ENCODE results near the gene FANCC. TPM values are rescaled to one million over a fixed set of nuclear protein-coding genes. Genes with fewer than 3 reads are reported as not detected.

Gene FANCC
- total RNA-seq, 2 donors from 2014 or later, result 10.5 to 23.6 TPM

GRCh38 chr9:95080961-95081647, 236.4 kb downstream of the FANCC start:
- no peak for DNase-seq
- no peak overlapping the region for H3K4me3 ChIP-seq
- H3K4me1 ChIP-seq, result peaks cover 11% of the 10 kb centered on the region
- H3K36me3 ChIP-seq, result peaks cover 4% of the 10 kb centered on the region
- no peaks in the 10 kb centered on the region for H3K27me3 ChIP-seq
- intact Hi-C loops (cut with DNase I), result no loop called here
- no peak overlapping the region for H3K9ac ChIP-seq (ENCODE audit: low read depth in 2 of 2, low read length in 2 of 2)
- TF ChIP-seq, protein P1, sequence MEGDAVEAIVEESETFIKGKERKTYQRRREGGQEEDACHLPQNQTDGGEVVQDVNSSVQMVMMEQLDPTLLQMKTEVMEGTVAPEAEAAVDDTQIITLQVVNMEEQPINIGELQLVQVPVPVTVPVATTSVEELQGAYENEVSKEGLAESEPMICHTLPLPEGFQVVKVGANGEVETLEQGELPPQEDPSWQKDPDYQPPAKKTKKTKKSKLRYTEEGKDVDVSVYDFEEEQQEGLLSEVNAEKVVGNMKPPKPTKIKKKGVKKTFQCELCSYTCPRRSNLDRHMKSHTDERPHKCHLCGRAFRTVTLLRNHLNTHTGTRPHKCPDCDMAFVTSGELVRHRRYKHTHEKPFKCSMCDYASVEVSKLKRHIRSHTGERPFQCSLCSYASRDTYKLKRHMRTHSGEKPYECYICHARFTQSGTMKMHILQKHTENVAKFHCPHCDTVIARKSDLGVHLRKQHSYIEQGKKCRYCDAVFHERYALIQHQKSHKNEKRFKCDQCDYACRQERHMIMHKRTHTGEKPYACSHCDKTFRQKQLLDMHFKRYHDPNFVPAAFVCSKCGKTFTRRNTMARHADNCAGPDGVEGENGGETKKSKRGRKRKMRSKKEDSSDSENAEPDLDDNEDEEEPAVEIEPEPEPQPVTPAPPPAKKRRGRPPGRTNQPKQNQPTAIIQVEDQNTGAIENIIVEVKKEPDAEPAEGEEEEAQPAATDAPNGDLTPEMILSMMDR (IDR thresholded peaks at IDR 0.05), result no peak
- H3K27ac ChIP-seq, result no peak overlapping the region
- no peaks in the 10 kb centered on the region for H3K9me3 ChIP-seq

- Histone ChIP-seq H3K27ac (no peak overlapping the region), H3K4me3 (no peak overlapping the region), H3K36me3 (peaks cover 4% of the 10 kb centered on the region), H3K4me1 (peaks cover 16% of the 10 kb centered on the region), H3K9me3 (no peaks in the 10 kb centered on the region), H3K27me3 (no peaks in the 10 kb centered on the region), H3K9ac (ENCODE audit: low read depth in 2 of 2, low read length in 2 of 2) (no peak overlapping the region)
- intact Hi-C loops (cut with DNase I), result no loop called here
- TF ChIP-seq, protein P1 (IDR thresholded peaks at IDR 0.05), result no peak
- DNase-seq, result no peak
These were observed 238.0 kb downstream of the FANCC start for GRCh38 chr9:95079461-95079860.

- H3K9ac ChIP-seq (ENCODE audit: low read depth in 2 of 2, low read length in 2 of 2), result peak overlapping the region in 1 of 2 donors; percentile 14
- H3K27me3 ChIP-seq, result no peaks in the 10 kb centered on the region
- TF ChIP-seq, protein P1 (IDR thresholded peaks at IDR 0.05), result no peak
- H3K4me3 ChIP-seq, result no peak overlapping the region
- peaks cover 17% of the 10 kb centered on the region for H3K4me1 ChIP-seq
- intact Hi-C loops (cut with DNase I), result no loop called here
- no peaks in the 10 kb centered on the region for H3K9me3 ChIP-seq
- DNase-seq, result no peak
- H3K27ac ChIP-seq, result peak overlapping the region; percentile 17
- peaks cover 4% of the 10 kb centered on the region for H3K36me3 ChIP-seq
These were observed 238.6 kb downstream of the FANCC start for GRCh38 chr9:95078939-95079338.

DNA sequence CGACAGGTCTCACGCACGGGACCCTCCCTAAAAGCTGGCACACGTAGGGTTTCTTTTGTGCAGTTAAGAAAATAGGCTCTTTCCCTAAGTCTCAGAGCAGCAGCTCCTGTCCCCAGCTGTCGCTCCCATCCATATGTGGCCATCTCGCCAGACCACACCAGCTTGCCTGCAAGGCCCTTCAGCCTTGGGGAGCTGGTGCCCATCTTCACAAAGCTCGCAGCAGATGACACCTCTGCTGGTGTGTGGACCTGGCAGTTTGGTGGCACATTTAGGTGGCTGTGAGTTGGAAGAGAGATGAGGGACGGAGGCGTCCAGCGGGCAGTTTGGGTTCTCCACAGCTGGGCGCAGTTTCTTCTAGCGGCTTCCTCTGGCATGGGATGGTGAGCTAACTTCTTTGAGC, 239.0 kb downstream of the FANCC start:
- Histone ChIP-seq H3K36me3 (peaks cover 4% of the 10 kb centered on the region), H3K4me1 (peaks cover 17% of the 10 kb centered on the region), H3K9me3 (no peaks in the 10 kb centered on the region), H3K4me3 (no peak overlapping the region), H3K27me3 (no peaks in the 10 kb centered on the region), H3K27ac (peak overlapping the region; percentile 17), H3K9ac (ENCODE audit: low read depth in 2 of 2, low read length in 2 of 2) (peak overlapping the region; percentile 1 to 14)
- DNase-seq, result no peak
- intact Hi-C loops (cut with DNase I), result no loop called here
- TF ChIP-seq, protein P1 (IDR thresholded peaks at IDR 0.05), result no peak

DNA sequence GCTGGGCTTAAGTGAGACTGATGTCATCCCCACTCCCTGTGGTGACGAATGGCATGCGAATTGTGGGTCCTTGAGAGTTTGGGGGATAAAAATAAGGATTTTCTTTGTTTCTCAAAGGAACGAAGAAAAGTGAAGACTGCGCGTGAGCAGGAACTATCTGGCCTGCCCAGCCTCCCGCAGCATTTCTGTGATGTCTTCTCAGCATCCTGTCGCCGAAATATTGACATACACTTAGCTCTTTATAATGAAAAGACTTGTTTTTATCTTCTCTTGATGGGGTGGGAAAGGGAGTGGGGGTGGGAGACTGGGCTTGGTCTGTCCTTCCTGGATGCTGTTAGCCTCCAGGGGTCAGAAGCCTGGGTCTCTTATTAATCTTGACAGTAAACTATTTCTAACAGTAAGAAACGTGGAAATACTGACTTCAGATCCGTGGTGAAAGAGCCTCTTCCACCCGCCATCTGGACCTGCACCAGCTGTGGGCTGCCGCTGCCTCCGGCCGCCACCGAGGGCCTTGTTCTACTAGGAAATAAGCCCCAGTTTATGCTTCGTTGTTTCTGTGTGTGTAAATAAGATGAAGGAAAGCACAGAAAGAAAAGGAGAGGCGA, 239.6 kb downstream of the FANCC start:
- Histone ChIP-seq H3K9me3 (no peaks in the 10 kb centered on the region), H3K9ac (ENCODE audit: low read depth in 2 of 2, low read length in 2 of 2) (peak overlapping the region in 1 of 2 donors; percentile 30), H3K27ac (peak overlapping the region; percentile 55), H3K36me3 (peaks cover 4% of the 10 kb centered on the region), H3K27me3 (no peaks in the 10 kb centered on the region), H3K4me1 (peaks cover 17% of the 10 kb centered on the region), H3K4me3 (no peak overlapping the region)
- DNase-seq, result no peak
- intact Hi-C loops (cut with DNase I), result no loop called here
- TF ChIP-seq, protein P1 (IDR thresholded peaks at IDR 0.05), result no peak
